GM21381 (cell line): ENCODE data around the gene TTYH1.

Source experiments
- ATAC-seq: cut with Tn5 transposase; IDR thresholded peaks from one replicate; pipeline ENCODE4 v1.9.1; 2021; ENCODE audit warnings: mild to moderate bottlenecking, moderate library complexity; ENCODE audit not compliant: unreplicated experiment

TTYH1 gene

DNA sequence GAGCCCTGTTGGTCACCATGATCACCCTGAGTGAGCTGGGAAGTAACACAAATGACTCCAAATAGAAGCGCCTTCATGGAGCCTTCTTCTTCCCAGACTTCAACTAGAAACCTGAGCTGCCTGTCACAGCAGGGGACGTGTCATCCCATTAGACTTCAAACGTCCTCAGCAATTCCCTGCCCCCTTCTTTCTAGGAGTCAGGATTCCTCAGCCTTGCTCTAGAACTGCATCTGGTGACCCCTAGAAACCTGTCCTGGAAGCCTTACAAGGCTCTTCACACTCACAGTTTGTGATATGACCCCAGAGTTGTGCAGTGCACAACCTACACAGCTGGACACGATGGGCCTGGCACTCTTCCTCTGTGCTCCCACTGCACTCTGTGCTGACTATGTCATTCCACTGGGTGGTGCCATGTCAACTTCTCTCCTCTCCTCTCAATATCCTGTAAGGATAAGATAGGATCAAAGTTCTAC is 23.6 kb upstream of the TTYH1 start:
- no peak for ATAC-seq

DNA sequence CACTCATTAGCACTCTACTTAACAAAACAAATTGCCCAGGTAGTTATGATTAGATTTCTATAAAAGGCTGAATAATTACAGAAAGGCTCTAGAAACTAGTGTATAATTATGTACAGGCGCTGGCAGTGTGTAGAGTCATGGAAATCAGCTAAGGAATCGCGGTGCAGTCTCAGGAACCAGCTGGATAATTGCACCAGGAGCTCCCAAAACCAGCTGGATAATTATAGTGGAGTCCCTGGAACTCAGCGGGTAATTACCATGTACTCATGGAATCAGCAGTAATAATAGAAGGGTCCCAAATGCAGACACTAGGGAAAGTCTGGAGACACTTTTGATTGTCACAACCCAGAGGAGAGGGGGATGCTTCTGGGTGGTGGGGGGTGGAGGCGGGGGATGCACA is 23.2 kb upstream of the TTYH1 start:
- no peak for ATAC-seq

DNA sequence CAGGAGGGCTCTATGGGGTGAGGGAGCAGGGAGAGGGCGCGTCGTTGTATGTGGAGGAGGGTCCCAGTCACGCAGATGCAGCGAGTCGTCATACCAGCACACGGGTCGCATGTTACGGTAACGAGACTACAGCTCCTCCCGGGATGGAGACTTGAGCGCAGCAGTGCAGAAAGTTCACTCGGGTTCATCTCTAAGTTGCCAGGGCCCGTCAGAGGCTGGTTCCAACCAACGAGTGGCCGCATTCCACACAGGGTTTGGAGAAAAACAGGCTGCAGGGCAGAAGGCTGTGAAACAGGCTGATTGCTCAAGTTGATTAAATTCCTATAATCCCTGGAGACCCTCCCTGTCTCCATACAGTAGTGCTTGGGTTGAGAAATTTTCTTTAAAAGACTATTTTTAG is 21.9 kb upstream of the TTYH1 start:
- no peak for ATAC-seq

DNA sequence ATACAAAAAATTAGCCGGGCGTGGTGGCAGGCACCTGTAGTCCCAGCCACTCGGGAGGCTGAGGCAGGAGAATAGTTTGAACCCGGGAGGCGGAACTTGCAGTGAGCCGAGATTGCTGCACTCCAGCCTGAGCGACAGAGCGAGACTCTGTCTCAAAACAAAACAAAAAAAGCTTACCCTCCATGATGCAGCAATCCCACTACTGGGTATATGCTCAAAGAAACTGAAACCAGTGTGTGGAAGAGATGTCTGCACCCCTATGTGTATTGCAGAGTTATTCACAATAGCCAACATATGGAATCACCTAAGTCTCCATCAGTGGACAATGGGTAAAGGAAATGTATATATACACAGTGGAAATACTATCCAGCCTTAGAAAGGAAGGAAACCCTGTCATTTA is 19.6 kb upstream of the TTYH1 start:
- ATAC-seq = no peak

DNA sequence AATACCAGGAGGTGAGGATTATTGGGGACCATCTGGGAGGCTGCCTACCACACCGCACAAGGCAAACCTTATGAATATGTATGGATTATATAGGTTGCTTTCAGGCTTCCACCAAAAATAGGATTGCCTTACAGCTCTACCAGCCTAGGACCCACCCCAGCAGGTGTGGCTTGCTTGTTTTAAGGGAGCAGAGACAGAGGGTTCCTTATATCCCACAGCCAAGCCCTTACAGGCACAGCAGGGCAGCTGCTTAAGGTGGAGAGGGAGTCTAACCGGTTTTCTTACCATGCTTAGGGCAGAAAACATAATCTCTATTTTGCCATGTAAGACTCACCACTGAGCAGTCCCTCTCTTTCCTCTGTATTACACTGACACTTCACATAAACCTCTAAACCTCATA is 16.1 kb upstream of the TTYH1 start:
- no peak for ATAC-seq

DNA sequence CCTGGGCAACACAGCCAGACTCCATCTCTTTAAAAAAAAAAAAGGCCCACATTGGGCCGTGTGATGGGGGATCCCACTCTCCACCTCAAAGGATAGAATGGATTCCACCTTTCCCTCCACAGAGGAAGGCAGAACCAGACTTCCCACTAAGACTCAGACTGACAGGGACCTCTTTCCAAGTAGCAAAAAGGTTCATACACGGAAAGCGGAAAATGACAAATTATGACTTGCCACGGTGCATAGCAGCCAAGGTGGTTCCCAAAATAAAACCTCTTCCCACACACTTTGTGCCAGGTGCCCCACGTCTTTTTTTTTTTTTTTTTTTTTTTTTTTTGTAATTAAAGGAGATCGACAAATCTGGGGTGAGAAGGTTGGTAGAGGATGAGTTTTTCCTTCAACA is 14.4 kb upstream of the TTYH1 start:
- ATAC-seq = no peak

DNA sequence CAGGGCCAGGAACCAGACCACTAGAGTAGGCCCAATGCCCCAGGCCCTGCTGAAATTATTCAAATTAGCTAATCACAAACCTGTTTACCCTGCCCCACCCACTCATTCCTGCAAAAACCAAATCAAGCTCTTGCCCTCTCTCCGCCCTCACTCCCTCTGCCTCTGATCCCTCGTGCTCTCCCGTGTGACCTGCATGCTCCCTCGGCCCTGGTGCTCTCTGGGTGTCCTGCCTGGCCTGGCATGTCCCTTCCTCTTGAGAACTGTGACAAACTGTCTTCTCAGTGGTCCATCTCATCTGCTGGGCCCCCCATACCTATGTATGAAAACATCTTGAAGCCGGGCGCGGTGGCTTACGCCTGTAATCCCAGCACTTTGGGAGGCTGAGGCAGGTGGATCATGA is 12.2 kb upstream of the TTYH1 start:
- ATAC-seq = no peak

DNA sequence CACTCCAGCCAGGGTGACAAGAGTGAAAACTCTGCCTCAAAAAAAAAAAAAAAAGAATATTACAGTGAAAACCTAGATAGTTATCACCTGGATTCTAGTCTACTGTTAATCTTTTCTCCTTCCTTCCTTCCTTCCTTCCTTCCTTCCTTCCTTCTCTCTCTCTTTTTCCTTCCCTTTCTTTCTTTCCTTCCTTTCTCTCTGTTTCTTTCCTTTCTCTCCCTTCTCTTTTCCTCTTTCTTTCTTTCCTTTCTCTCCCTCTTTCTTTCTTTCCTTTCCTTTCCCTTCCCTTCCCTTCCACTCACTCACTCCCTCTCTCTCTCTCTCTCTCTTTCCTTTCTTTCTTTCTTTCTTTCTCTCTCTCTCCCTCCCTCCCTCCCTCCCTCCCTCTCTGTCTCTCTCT is 9.6 kb upstream of the TTYH1 start:
- ATAC-seq = no peak

DNA sequence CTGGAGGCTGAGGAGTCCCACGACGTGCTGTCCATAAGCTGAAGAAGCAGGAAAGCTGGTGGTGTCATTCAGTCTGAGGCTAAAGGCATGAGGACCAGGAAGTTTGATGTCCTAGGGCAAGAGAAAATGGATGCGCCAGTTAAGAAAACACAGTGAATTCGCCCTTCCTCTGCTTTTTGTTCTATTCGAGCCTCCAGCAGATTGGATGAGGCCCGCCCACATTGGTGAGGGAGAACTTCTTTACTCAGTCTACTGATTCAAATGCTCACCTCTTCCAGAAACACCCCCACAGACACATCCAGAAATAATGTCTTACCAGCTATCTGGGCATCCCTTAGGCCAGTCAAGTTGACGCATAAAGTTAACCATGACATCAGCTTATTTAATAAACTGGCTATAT is 7.5 kb upstream of the TTYH1 start:
- ATAC-seq = no peak

DNA sequence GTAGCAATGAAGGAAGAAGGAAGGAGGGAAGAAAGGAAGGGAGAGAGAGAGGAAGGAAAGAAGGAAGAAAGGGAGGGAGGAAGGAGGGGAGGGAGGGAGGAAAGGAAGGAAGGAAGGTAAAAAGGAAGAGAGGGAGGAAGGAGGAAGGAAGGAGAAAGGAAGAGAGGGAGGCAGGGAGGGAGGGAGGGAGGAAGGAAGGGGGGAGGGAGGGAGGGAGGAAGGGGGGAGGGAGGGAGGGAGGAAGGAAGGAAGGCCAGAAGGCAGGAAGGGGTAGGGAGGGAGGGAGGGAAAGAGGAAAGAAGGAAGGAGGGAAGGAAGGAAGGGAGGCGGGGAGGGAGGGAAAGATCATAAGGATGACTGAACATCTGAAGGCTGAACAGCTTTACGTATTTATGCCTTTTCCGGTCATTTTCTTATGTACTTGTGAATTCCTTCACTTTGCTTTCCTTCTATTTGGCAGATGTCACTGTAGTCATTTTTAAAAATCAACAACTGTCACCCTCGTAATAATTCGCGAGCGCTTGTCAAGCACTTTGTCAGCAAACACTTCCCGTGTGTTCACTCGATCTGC is 6.7 kb upstream of the TTYH1 start:
- no peak for ATAC-seq

DNA sequence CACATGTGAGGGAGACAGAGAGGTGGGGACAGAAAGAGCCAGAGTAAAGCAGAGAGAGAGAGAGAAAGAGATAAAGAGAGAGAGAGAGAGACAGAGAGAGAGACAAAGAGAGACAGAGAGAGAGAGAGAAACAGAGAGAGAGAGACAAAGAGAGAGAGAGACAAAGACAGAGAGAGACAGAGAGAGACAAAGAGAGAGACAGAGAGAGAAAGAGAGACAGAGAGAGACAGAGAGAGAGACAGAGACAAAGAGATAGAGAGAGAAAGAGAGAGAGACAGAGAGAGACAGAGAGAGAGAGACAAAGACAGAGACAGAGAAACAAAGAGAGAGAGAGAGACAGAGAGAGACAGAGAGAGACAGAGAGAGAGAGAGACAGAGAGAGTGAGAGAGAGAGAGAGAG is 4.2 kb upstream of the TTYH1 start:
- ATAC-seq = no peak

DNA sequence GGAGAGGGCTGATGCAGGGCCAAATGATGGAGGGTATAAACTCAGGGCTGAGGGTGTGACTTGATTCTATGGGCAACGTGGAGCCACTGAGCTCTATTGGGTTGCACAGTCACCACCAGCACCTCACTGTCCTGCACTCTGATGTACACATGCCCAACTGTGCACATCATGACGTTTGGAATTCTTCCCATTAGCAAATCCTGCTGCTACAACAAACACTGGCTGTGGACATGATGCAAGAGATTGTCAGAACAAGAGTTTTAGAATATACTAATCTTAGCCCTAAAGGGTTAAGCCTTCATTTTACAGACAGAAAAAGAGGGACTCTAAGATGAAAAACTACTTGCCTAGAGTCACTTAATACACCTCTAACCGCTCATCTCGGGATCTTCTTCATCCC is 2.4 kb upstream of the TTYH1 start:
- ATAC-seq = no peak

DNA sequence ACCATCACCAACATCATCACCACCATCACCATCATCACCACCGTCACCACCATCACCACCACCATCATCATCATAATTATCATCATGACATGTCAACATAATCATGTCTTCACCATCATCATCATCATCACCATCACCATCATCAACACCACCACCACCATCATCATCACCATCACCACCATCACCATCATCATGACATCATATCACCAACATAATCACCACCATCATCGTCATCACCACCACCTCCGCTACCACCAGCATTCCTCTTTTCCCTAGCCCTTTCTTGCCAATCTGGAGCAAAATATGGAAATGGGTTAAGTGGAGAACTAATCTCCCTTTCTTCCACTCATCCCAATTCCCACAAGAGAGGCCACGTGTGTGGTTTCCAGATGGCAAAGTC is 1.1 kb upstream of the TTYH1 start:
- no peak for ATAC-seq

DNA sequence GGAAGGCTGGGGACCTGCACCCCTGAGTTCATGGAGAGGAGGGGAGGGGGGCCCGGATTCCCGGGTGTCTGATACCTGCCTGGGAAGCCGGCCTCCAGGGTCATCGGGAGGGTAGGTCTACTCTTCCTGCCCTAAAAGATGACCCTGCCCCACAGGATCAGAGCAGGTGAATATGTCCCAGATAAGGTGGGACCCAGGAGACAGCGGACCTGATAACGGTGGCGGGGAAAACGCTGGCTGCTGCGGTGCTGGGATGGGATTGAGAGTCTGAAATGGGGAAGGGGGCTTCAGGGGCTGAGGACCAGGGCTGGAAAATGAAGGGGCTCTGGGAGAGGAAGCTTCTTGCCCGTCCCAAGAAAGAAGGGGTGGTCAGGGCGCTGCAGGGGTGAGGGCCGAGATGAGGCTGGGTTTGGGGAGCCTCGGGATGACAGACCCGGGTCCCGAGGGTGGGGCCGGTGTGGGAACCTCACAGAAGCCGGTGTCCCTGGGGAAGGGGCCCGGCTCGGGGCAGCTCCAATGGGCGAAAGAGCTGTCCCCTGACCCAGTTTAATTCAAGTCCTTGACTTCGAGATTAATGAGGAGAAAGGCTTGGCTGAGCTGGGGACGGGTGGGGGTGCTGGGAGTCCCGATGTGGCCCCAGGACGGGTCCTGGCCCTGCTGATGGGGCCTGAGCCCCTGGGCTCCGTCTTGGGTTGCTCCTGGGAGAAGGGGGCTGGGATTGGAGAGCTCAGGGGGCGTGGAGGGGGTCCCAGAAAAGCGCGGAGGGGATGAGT is 823 bp downstream of the TTYH1 start:
- ATAC-seq = no peak

DNA sequence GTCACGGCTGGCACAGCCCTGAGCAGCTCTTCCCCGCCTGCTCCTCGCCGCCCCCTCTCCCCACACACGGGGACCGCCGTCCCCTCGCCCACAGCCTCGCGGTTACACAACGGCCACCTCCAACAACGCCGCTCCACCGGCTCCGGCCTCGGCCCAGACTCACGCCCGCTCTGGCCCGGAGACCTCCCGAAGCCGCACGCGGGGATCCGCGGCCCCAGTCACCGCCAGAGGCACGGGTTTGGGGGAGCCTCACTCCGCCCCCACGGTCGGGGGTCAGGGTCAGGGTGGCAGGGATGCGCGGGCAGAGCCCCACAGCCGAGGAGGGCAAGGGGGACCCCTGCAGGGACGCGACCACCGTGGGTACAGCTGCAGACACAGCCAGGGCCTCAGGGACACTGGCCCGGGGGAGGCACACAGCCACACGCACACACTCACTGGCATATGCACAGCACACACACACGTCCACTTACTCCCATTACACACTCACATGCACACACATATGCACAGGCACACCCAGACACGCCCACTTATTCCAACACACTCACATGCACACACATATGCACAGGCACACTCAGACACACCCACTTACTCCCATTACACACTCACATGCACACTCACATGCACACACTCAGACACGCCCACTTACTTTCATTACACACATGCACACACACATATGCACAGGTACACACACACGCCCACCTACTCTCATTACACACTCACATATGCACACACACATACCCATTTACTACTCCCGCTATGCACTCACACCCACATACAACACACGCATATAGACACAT is 1.6 kb downstream of the TTYH1 start:
- ATAC-seq = no peak

DNA sequence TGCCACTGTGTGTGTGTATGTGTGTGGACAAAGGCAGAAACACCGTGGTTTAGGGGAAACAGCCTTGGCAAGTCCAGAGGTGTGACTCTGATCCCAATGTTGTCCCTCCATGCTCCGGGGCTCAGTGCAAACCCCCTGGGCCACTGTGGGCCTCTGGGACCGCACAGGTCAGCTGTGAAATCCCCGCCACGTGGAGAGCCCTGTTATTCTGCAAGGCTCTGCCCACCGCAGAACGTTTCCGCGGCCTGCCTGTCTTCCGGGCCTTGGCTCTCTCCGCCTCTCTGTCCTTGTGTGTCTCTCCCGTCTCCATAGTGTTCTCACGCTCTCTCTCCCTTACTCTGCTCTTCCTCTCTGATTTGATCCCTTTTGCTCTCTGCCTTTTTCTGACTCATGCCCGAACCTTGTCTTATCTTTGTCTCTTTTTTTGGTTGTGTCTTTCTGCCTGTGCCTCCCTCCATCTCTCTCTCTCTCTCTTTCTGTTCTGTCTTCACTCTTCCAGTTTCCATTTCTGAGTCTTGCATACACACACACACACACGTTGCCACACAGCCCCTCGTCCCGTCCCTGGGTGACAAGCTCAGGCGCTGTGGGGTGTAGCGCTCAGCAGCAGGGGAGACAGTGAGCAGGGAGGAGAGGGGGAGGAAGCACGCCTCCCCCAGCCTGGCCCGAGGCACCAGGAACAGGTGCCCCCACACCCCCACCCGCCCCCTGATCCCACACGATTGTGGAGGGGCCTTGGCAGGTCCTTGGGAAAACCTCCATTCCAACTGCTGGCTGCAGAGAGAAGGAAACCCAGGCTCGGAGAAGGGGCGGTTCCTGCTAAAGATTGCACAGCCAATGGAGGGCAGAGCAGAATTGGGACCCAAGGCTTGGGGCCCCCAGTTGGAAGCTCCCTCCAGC is 3.0 kb downstream of the TTYH1 start:
- no peak for ATAC-seq

DNA sequence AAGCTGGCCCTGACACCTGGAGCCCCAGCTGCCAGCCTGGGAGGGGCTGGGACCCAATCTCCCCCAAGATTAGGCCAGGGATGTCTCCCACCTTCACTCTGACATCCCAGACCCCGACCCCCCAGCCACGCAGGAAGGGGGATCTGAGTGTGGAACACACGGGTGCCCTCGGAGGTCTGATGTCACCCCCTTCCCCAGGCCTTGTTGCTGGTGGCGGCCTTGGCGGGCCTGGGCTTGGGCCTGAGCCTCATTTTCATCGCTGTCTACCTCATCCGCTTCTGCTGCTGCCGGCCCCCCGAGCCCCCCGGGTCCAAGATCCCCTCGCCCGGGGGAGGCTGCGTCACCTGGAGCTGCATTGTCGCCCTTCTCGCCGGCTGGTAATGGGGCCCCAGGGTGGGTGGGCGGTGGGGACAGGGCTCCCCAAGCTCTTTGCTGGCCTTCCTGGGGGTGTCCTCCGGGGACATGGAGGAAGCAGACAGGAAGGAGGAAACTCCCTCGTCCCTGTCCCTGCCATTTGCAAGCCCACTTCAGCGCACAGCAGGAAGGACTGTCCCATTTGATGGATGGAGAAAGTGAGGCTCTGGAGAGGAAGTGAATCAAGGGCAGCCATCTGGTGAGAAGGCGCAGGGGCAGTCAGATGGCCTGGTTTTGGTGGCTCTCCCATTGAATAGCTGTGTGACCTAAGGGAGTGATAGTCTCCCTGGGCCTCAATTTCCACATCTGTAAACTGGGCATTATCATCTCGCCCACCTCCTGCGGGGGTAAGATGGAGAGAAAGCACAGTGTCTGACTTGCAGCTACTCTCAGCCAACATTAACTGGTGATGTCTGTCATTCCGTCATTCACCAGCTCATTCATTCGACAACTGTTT is 3.9 kb downstream of the TTYH1 start:
- ATAC-seq = no peak

DNA sequence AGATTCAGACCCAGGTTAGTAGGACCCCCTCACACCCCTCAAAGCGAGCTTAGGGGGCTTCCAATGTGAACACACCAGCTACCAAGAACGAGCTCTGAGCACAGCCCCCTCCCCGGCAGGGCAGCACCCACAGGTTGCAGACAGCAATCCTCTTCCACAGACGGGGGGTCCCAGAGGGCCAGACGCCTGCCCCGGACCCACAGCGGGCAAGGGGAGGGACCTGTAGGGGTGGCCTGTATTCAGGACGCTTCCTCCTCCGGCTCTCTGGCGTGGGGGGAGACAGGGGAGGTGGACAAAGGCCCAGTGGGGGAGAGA is 4.8 kb downstream of the TTYH1 start:
- ATAC-seq = no peak

DNA sequence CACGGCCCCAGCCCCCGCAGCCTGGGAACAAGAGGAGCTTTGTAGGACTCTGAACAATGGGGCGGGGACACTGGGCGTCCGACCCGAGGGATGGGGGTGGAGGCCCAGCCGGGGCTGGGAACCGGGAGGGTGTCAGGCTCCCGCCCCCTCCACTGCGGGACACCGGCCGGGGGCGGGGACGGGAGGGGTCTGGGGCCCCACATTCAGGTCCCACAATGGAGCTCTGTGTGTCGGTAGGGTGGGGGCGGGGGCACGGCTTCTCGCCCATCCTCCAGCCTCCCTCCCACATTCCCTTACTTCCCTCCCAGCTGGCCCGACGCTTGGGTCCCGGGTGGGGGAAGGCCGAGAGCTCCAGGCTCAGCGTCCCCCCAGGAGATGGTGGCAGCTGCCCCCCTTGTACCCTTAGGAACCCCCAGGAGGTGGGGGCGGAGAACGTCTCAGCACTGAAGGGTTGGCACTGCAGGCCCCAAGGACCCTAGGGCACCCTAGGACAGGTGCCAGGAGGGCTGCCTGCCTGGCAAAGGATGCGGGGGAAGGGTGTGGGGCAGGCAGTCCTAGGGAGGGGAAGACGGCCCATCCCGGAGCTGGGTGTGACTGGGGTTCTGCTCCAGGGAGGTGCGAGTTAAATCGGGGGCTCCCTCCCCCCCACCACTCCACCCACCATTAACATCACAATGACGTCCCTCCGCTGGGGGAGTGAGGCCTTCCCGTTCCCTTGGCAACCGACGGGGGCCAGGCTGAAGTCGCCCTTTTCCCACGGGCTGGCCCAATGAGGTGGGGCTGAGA is 5.3 kb downstream of the TTYH1 start:
- no peak for ATAC-seq

DNA sequence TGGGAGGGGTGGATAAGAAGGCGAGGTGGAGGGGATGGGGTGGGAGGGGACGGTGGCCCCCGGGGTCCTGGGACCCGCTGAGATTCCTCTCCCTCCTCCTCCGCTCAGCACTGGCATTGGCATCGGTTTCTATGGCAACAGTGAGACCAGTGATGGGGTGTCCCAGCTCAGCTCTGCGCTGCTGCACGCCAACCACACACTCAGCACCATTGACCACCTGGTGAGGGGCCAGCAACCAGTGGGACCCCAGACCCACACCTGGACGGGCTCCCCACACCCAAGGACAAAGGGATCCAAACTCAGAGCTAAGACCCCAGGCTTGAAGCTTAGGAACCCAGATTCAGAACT is 5.9 kb downstream of the TTYH1 start:
- no peak for ATAC-seq
